ENCODE data around the gene RCC2.
"Not testable (repeated sequence)": the region's sequence is repeated elsewhere in the genome, so short reads cannot be mapped to it uniquely, and the experiment has no call there.

Gene RCC2

DNA sequence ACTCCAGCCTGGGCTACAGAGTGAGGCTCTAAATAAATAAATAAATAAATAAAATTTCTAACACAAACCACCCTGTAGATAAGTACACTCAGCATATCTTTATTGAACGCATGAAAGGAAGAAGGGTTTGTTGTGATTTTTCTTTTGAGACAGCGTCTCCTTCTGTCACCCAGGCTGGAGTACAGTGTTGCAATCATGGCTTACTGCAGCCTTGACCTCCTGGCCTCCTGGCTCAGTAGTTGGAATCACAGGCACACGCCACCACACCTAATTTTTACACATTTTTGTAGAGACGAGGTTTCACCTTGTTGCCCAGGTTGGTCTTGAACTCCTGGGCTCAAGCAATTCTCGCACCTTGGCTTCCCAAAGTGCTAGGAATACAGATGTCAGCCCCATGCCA lies 23.2 kb upstream of the RCC2 start:
- TF ChIP-seq SUZ12 (IDR thresholded peaks at IDR 0.05; ENCODE audit: extremely low read depth, insufficient read depth, insufficient read length) = no peak
- TF ChIP-seq ZNF274 (IDR thresholded peaks at IDR 0.05; ENCODE audit: low read depth, low read length) = no peak
- TF ChIP-seq YY1 (IDR thresholded peaks at IDR 0.05; ENCODE audit: insufficient read depth, insufficient read length) = no peak
- H3K4me1 ChIP-seq (ENCODE audit: insufficient read depth, insufficient read length) = no peaks in the 10 kb centered on the region
- no peak overlapping the region for H3K4me3 ChIP-seq (ENCODE audit: insufficient read length, low read depth)
- H3K27me3 ChIP-seq (ENCODE audit: insufficient read depth, insufficient read length) = no peaks in the 10 kb centered on the region
- H3K9me3 ChIP-seq (ENCODE audit: insufficient read depth, low read length) = no peaks in the 10 kb centered on the region
- DNase-seq (ENCODE audit: low read depth, low spot score) = no peak
- H3K36me3 ChIP-seq (ENCODE audit: insufficient read depth, insufficient read length, low read length) = no peaks in the 10 kb centered on the region
- no peak overlapping the region for H3K9ac ChIP-seq (ENCODE audit: insufficient read length, low read depth)

DNA sequence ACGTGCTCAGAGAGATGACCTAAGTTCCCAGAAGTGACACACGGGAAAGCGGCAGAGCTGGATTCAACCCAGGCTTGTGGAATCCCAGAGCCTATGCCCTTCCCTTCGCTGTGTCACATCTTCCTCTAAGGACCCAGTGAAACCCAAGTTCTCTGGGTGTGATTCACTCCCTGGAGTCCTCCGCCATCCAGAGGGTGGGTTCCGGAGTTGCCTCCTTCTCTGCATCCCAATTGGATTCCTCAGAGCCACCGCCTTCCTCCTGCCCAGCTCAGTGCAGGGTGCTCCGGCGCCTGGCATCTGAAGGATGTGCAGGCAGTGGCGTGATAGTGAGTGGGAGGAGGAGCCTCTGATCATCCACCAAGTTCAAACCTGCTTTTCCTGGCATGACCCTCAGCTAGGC lies 20.7 kb upstream of the RCC2 start:
- no peak for DNase-seq (ENCODE audit: low read depth, low spot score)
- no peaks in the 10 kb centered on the region for H3K9me3 ChIP-seq (ENCODE audit: insufficient read depth, low read length)
- no peak for TF ChIP-seq YY1 (IDR thresholded peaks at IDR 0.05; ENCODE audit: insufficient read depth, insufficient read length)
- no peak for TF ChIP-seq SUZ12 (IDR thresholded peaks at IDR 0.05; ENCODE audit: extremely low read depth, insufficient read depth, insufficient read length)
- no peak for TF ChIP-seq ZNF274 (IDR thresholded peaks at IDR 0.05; ENCODE audit: low read depth, low read length)
- no peaks in the 10 kb centered on the region for H3K4me1 ChIP-seq (ENCODE audit: insufficient read depth, insufficient read length)
- no peak overlapping the region for H3K9ac ChIP-seq (ENCODE audit: insufficient read length, low read depth)
- no peaks in the 10 kb centered on the region for H3K36me3 ChIP-seq (ENCODE audit: insufficient read depth, insufficient read length, low read length)
- no peak overlapping the region for H3K4me3 ChIP-seq (ENCODE audit: insufficient read length, low read depth)
- no peaks in the 10 kb centered on the region for H3K27me3 ChIP-seq (ENCODE audit: insufficient read depth, insufficient read length)

DNA sequence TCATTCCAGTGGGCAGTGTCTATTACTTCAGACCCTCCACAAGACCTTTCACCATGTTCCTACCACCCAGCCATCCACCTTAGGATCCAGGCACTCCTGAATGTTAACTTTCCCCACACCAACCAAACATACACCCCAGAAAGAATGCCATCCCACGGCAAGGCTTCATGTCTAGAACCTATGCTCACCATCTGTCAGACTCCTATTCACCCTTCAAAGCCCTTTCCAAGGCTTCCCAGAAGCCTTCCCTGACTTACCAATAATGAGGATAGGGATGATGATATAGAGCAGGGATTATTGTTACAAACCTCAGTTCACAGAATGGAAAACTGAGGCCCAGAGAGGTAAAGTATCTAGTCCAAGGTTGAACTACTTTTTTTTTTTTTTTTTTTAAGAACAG lies 19.3 kb upstream of the RCC2 start:
- H3K4me1 ChIP-seq (ENCODE audit: insufficient read depth, insufficient read length) = no peaks in the 10 kb centered on the region
- H3K9me3 ChIP-seq (ENCODE audit: insufficient read depth, low read length) = no peaks in the 10 kb centered on the region
- no peak for DNase-seq (ENCODE audit: low read depth, low spot score)
- TF ChIP-seq SUZ12 (IDR thresholded peaks at IDR 0.05; ENCODE audit: extremely low read depth, insufficient read depth, insufficient read length) (no peak), ZNF274 (IDR thresholded peaks at IDR 0.05; ENCODE audit: low read depth, low read length) (no peak), YY1 (IDR thresholded peaks at IDR 0.05; ENCODE audit: insufficient read depth, insufficient read length) (no peak)
- no peaks in the 10 kb centered on the region for H3K36me3 ChIP-seq (ENCODE audit: insufficient read depth, insufficient read length, low read length)
- no peak overlapping the region for H3K4me3 ChIP-seq (ENCODE audit: insufficient read length, low read depth)
- H3K27me3 ChIP-seq (ENCODE audit: insufficient read depth, insufficient read length) = no peaks in the 10 kb centered on the region
- H3K9ac ChIP-seq (ENCODE audit: insufficient read length, low read depth) = no peak overlapping the region

DNA sequence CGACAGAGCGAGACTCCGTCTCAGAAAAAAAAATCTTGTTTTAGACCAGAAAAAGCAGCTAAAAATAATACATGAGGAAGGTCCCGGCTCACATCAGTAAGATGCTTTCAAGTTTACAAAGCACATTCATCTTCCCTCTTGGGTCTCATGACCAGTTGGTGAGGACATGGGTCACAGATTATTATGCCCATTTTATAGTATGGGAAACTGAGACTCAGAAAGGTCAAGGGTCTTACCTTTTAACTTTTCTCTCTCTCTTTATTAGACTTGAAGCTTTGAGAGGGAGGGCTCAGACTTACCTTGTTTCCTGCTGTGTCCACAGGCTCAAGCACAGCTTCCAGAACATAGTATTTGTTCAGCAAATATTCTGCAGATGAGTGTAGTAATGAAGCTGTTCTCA lies 13.2 kb upstream of the RCC2 start:
- no peaks in the 10 kb centered on the region for H3K4me1 ChIP-seq (ENCODE audit: insufficient read depth, insufficient read length)
- H3K36me3 ChIP-seq (ENCODE audit: insufficient read depth, insufficient read length, low read length) = no peaks in the 10 kb centered on the region
- DNase-seq (ENCODE audit: low read depth, low spot score) = no peak
- H3K27me3 ChIP-seq (ENCODE audit: insufficient read depth, insufficient read length) = no peaks in the 10 kb centered on the region
- H3K9ac ChIP-seq (ENCODE audit: insufficient read length, low read depth) = no peak overlapping the region
- no peak for TF ChIP-seq YY1 (IDR thresholded peaks at IDR 0.05; ENCODE audit: insufficient read depth, insufficient read length)
- TF ChIP-seq SUZ12 (IDR thresholded peaks at IDR 0.05; ENCODE audit: extremely low read depth, insufficient read depth, insufficient read length) = no peak
- no peak for TF ChIP-seq ZNF274 (IDR thresholded peaks at IDR 0.05; ENCODE audit: low read depth, low read length)
- no peak overlapping the region for H3K4me3 ChIP-seq (ENCODE audit: insufficient read length, low read depth)
- H3K9me3 ChIP-seq (ENCODE audit: insufficient read depth, low read length) = no peaks in the 10 kb centered on the region

DNA sequence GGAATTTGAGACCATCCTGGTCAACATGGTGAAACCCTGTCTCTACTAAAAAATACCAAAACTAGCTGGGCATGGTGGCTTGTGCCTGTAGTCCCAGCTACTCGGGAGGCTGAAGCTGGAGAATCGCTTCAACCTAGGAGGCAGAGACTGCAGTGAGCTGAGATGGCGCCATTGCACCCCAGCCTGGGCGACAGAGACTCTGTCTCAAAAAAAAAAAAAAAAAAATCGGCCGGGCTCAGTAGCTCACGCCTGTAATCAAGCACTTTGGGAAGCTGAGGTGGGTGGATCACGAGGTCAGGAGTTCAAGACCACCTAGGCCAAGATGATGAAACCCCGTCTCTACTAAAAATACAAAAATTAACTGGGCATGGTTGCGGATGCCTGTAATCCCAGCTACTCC lies 12.7 kb upstream of the RCC2 start:
- H3K9me3 ChIP-seq (ENCODE audit: insufficient read depth, low read length); DNase-seq (ENCODE audit: low read depth, low spot score); H3K9ac ChIP-seq (ENCODE audit: insufficient read length, low read depth); H3K27me3 ChIP-seq (ENCODE audit: insufficient read depth, insufficient read length); H3K4me3 ChIP-seq (ENCODE audit: insufficient read length, low read depth); H3K4me1 ChIP-seq (ENCODE audit: insufficient read depth, insufficient read length); H3K36me3 ChIP-seq (ENCODE audit: insufficient read depth, insufficient read length, low read length): not testable (repeated sequence)

DNA sequence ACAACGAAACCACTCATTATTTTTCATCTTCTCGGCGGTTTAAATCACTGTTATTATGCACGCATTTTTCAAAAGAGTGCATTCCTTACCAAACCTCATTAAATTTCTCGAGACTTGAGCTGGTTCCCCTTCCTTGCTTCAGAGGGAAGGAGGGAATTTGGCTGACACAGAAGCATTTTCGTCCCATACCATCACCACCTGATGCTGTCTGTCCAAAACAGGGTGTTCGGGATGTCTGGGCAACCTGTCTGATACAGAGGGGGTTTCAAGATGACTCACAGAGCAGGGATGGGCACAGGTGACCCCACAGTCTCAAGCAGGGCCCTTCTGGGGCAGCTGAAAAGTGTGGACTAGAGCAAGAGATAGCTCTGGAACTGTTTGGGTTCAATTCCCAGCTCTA lies 12.3 kb upstream of the RCC2 start:
- no peak for DNase-seq (ENCODE audit: low read depth, low spot score)
- no peaks in the 10 kb centered on the region for H3K27me3 ChIP-seq (ENCODE audit: insufficient read depth, insufficient read length)
- H3K4me3 ChIP-seq (ENCODE audit: insufficient read length, low read depth) = no peak overlapping the region
- no peaks in the 10 kb centered on the region for H3K36me3 ChIP-seq (ENCODE audit: insufficient read depth, insufficient read length, low read length)
- TF ChIP-seq YY1 (IDR thresholded peaks at IDR 0.05; ENCODE audit: insufficient read depth, insufficient read length) (no peak), ZNF274 (IDR thresholded peaks at IDR 0.05; ENCODE audit: low read depth, low read length) (no peak), SUZ12 (IDR thresholded peaks at IDR 0.05; ENCODE audit: extremely low read depth, insufficient read depth, insufficient read length) (no peak)
- H3K4me1 ChIP-seq (ENCODE audit: insufficient read depth, insufficient read length) = no peaks in the 10 kb centered on the region
- no peaks in the 10 kb centered on the region for H3K9me3 ChIP-seq (ENCODE audit: insufficient read depth, low read length)
- H3K9ac ChIP-seq (ENCODE audit: insufficient read length, low read depth) = peak overlapping the region; percentile 36

DNA sequence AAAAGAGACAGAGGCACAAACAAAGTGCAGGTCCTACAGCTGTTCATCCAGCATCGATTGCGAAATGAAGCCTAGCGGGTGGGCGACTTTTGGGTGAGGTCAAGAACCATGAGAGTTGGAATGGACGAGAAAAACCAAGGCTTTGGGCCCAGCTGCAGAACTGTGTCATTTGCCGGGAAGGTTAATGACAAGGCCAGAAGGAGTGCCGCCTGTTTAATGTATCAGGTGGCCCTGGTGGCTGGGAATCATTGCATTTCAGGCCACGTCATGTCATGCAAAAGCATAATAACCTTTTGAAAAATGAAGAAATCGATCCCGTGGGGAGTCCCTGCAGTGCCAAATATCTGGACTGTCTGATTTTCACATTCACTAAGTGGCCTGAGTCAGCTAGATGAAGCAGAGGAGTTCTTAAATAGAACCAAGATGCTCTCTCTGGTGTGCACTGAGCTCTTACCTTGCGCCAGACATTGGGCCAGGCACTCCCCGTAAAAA lies 8.1 kb upstream of the RCC2 start:
- Histone ChIP-seq H3K4me3 (ENCODE audit: insufficient read length, low read depth) (no peak overlapping the region), H3K27me3 (ENCODE audit: insufficient read depth, insufficient read length) (no peaks in the 10 kb centered on the region), H3K9ac (ENCODE audit: insufficient read length, low read depth) (no peak overlapping the region), H3K4me1 (ENCODE audit: insufficient read depth, insufficient read length) (no peaks in the 10 kb centered on the region), H3K9me3 (ENCODE audit: insufficient read depth, low read length) (no peaks in the 10 kb centered on the region), H3K36me3 (ENCODE audit: insufficient read depth, insufficient read length, low read length) (no peaks in the 10 kb centered on the region)
- TF ChIP-seq SUZ12 (IDR thresholded peaks at IDR 0.05; ENCODE audit: extremely low read depth, insufficient read depth, insufficient read length) (no peak), ZNF274 (IDR thresholded peaks at IDR 0.05; ENCODE audit: low read depth, low read length) (no peak), YY1 (IDR thresholded peaks at IDR 0.05; ENCODE audit: insufficient read depth, insufficient read length) (no peak)
- DNase-seq (ENCODE audit: low read depth, low spot score) = no peak

DNA sequence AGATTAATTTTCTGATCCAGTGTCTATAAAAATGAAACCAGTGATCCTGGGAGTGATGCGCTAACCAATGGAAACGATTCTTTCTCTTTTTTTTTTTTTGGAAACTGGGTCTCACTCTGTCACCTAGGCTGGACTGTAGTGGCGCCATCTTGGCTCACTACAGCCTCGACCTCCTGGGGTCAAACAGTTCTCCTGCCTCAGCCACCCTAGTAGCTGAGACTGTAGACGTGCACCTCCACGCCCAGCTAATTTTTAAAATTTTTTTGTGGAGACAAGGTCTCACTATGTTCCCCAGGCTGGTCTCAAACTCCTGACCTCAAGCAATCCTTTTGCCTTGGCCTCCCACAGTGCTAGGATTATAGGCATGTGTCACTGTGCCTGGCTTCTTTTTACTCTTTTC lies 3.4 kb upstream of the RCC2 start:
- no peak for TF ChIP-seq SUZ12 (IDR thresholded peaks at IDR 0.05; ENCODE audit: extremely low read depth, insufficient read depth, insufficient read length)
- no peak for TF ChIP-seq ZNF274 (IDR thresholded peaks at IDR 0.05; ENCODE audit: low read depth, low read length)
- no peak for TF ChIP-seq YY1 (IDR thresholded peaks at IDR 0.05; ENCODE audit: insufficient read depth, insufficient read length)
- Histone ChIP-seq H3K27me3 (ENCODE audit: insufficient read depth, insufficient read length) (no peaks in the 10 kb centered on the region), H3K36me3 (ENCODE audit: insufficient read depth, insufficient read length, low read length) (no peaks in the 10 kb centered on the region), H3K9ac (ENCODE audit: insufficient read length, low read depth) (no peak overlapping the region), H3K9me3 (ENCODE audit: insufficient read depth, low read length) (no peaks in the 10 kb centered on the region), H3K4me1 (ENCODE audit: insufficient read depth, insufficient read length) (no peaks in the 10 kb centered on the region), H3K4me3 (ENCODE audit: insufficient read length, low read depth) (no peak overlapping the region)
- DNase-seq (ENCODE audit: low read depth, low spot score) = no peak
